Endothelial cell of hepatic sinusoid (primary cell): Measurements from ENCODE around the gene AJAP1.
"Not testable (repeated sequence)": the region's sequence is repeated elsewhere in the genome, so short reads cannot be mapped to it uniquely, and the experiment has no call there.

Experiments
- in situ Hi-C: cut with HindIII; loops from 2 replicates; pipeline ENCODE4 v1.10.0; 2017; ENCODE audit warnings: low sequenced_read_pairs

The AJAP1 gene

DNA sequence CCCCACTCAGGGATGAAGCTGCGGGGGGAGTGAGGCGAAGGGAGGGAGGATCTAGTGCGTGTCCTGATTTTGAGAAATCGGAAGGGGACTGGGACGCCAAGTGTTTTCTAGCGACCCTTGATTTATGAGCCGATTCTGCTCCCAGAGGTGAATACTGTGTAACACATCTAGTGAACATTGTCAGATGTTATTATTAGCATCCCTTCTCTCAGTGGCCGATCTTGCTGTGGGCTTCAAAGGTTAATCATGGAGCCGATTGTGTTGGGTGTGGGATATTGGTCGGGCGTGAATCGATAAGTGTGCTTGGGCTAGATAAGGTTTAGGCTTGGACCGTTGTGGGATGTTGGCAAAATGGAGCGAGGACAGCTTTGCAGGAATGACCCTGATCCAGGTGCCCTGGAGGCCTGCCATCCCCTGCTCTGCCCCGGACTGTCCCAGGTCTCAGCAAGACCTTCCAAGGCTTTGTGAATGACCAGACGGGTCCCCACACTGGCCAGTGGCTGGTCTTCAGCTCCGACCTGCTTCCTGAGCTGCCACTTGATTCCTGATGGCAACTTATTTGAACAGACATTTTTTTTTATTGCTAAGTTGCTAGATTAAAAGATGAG lies 2.2 kb downstream of the AJAP1 start:
- in situ Hi-C loops = no loop called here

DNA sequence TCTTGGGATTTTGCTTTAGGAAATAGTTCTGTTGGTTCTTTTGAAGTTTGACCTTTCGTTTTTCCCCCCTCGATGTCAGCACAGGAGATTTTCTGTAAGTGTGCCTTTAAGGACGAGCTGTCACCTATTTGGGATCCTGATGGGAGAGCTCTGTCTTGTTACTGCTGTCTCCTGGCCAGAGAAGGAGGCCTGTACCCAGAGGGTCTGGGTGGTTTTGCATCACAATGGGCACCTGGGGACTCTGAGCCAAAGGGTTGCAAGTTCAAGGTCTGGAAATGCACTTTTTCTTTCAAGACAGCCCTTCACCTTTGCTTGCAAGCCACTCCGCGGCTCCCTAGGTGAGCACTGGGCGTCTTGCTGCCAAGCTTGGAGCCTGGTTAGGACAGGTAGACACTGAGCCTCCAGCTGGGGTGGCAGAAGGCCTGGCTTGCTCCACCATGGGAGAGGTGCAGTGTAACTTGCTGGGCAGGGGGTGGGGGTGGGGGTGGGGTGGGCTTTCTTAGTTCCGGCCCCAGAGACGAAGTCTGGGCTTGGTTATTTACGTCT lies 2.9 kb downstream of the AJAP1 start:
- in situ Hi-C loops = no loop called here

DNA sequence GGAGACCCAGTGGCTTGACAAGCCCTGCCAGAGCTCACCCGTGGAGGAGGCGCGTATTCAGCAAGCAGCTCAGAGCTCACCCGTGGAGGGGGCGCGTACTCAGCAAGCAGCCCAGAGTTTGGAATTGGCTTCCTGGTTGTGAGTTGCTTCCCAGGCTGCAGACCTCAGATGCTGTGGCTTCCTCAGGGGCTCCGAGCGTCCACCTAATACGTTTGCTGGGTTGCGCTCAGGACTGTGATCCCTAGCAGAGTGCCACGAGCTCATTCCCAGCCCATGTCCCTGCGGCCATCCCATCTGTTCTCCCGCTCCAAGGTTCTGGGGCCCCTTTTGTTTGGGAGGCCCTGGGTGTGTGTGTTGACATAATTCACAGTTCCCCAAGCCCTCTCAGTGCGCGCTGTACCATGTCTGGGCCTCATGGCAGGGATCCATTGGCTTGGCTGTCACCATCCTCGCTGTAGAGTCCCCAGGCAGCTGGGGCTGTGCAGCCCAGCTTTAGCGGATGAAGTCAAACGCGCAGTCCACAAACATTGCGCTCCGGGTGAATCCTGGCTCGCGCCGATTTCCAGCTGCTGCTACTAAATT lies 3.6 kb downstream of the AJAP1 start:
- in situ Hi-C loops = no loop called here

DNA sequence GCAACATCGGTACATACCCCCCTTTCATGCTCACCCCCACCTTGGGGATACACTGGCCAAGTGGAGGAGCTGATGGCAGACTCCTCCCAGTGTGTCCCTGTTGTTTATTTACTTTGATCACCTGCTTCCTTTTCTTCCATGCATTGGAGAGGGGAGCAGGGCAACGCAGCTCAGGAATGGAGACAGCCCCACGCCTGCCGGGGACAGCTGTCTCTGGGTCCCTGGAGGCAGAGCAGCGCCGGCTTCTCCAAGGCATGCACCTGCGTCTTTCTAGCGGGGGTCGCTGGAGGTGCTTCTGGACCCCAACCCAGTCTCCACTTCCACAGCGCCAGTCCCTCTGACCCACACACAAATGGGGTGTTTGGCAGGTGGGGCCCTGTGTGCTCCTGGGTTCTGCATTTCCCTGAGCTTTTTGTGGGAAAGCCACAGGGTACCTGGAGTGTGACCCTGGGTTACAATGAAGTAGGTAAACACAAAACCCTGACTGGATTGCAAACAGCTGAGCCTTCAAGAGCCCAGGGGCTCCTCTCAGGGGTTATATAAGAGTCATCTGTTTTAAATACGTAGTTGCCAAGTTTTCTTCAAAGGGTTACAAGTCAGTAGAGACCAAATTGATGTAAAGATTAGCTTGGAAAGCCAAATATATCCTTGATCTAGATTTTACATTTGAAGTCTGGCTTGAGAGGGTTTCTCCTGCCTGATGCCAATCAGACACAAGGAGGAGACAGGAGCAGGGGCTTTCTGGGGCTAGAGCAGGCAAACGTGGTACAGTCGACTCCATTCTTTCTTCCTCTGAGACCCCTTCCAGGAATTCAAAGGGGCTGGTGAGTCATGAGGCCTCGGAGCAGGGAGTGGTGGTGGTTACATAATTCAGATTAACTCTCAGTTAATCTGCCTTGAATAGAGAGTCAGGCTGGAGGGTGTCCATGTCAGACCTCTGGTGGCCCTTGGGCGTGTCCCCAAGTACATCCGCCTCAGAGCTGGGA lies 4.5 kb downstream of the AJAP1 start:
- in situ Hi-C loops = no loop called here

DNA sequence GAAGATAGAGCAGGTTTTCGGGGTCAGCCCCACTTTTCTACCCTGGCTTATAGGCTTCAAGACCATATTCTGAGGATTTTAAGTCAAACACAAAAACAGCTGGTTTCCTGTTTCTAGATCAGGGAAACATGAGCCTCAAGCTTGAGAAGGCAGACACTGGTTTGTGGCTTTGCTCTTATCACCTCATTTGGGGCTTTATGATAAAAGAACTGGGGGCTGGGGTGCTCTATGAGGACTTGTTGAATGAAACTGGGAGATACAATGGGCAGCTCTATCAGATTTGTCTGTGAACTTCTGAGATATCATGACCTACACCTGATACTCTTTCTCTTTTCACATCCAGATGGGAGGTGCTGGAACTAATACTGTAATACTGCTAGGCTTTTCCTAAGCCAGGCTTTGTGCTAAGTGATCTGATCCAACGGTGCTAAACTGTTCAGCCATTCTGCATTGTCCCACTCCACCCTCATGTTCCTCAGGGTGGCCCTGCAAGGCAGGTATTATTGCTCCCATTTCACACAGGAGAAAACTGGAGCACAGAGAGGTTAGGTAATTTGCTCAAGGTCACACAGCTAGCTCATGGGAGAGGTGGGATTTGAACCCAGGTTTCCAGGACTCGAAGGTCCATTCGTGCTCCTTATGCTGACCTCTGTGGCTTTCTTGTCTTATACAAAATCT lies 6.6 kb downstream of the AJAP1 start:
- in situ Hi-C loops = no loop called here

DNA sequence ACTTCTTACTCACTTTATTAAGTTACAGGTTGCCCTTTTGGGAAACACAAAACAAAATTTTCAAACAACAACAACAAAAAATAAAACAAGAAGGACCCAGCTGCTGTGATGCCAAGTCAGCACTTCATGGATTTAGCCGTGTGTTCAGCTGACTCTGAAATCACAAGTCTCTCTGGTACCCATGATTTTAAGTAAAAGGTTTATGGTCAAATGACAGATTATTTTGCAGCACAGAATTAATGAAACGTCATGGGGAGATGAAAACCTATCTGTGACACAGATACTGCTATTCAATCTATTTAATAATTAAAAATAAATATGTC lies 7.1 kb downstream of the AJAP1 start:
- in situ Hi-C loops = no loop called here

DNA sequence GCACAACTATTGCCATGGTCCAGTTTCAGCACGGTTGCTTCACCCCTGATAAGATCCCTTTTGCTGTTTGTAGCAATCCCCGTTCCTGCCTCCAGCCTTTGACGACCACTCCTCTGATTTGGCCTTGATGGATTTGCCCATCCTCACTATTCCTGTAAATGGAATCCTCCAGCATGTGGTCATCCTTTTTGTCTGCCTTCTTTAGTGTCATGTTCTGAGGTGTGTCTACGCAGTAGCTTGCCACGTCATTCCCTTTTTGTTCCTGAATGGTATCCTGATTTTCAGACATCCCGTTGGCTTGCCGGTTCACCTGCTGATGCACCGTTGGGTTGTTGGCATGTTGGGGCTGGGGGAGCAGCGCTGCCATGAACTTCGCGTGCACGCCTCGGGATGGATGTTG lies 7.8 kb downstream of the AJAP1 start:
- in situ Hi-C loops = no loop called here

DNA sequence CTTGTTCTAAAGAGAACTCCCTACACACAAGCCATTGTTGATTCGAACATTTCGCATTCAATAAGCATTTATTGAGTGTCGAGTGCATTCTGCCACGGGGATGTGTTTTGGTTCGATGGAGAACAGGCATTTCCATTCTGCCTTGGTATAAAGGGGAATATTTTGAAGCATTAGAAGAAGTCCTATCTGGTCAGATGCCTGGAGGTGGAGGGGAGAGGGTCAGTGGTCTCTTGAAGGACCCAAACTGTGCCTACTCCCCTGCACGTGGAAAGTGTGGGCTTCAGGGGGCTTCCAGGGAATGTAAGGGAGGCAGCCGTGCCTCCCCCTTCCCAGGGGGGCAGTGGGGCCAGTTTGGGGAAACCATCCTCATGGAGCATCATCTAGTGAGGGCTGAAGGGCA lies 8.3 kb downstream of the AJAP1 start:
- in situ Hi-C loops = no loop called here

DNA sequence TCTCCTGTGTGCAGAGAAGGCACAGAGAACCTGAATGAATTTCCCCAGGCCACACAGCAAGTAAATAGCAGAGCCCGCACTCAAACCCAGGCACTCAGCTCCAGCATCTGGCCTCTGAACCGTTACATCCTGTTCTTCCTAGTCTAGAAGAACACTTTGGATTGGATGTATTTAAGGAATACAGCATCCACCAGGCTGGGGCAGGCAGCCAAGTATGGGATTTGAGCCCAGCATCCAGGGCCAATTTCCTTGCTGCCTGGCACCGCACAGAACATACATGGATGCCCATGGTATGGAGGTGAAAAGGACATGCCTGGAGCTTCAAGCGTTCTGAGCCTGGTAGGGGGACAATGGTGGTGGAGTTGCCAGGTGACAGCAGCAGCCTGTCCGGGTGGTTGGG lies 9.7 kb downstream of the AJAP1 start:
- in situ Hi-C loops = no loop called here

DNA sequence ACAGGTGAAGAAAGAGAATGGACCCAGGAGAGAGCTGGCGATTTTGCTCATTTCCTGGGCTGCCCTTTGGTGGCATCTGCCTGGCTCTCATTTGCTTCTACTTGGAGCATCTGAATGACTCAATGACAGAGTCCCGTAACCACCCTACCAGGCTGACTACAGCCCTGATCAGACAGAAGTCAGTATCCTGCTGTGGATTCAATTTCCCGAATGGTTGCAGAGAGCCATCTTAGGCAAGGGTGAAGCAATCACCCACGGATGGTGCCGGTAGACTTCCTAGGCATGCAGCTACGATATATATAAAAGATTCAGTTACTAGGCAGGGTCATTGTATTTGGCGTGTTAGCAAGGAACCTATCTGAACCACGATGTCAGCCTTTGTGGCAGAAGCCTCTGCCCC lies 10.2 kb downstream of the AJAP1 start:
- in situ Hi-C loops = no loop called here

DNA sequence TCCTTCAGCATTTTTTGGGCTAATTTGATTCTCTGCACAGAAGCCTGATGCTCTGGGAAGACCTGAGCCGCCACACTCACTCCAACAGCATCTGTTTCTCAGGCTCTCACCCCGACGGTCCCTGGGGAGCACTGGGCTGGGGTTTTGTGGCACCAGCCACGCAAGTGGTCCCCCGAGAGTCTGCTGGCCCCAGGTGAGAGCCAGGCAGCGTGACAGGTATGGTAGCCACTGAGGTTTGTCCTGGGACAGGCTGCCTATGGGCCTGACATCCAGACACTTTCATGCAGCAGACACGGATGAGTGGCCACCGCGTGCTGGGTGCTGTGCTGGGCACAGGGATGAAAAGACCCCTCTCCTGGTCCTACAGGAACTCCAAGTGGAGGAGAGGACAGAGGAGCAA lies 11.0 kb downstream of the AJAP1 start:
- in situ Hi-C loops = no loop called here

DNA sequence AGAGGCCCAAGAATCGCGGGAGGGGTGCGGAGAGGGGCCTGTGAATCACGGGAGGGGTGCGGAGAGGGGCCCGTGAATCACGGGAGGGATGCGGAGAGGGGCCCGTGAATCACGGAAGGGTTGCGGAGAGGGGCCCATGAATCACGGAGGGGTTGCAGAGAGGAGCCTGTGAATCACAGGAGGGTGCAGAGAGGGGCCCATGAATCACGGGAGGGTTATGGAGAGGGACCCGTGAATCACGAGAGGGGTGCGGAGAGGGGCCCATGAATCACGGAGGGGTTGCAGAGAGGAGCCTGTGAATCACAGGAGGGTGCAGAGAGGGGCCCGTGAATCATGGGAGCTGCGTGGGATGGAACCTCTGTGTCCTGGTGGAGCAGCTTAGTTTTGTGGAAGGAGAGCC lies 12.3 kb downstream of the AJAP1 start:
- in situ Hi-C loops = not testable (repeated sequence)

DNA sequence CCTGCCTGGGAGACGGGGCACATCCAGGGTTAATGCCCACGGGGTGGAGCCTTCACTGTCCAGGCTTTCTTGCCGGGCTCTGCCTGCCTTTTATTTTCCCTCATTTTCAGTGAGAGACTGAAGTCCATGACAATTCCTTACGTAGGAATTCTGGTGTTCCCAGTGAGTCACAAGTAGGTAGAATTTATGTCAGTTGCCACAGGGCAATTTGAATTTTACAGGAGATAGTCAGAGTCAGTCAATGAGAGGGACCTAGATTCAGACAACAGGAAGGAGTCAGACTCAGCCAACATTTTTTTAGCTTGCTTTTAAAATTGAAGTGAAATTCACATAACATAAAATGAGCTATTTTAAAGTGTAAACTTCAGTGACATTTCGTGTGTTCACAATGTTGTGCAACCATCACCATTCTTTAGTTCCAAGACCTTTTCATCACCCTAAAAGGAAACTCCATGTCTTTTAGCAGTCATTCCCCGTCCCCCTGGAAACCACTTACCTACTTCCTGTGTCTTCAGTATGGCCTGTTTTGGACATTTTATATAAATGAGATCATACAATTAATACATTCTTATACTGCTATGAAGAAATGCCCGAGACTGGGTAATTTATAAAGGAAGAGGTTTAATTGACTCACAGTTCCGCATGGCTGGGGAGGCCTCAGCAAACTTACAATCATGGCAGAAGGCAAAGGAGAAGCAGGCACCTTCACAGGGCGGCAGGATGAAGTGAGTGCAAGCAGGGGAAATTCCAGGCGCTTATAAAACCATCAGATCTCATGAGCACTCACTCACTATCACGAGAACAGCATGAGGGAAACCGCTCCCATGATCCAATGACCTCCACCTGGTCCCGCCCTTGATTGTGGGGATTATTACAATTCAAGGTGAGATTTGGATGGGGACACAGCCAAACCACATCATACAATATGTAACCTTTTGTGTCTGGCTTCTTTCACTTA lies 14.6 kb downstream of the AJAP1 start:
- in situ Hi-C loops = no loop called here

DNA sequence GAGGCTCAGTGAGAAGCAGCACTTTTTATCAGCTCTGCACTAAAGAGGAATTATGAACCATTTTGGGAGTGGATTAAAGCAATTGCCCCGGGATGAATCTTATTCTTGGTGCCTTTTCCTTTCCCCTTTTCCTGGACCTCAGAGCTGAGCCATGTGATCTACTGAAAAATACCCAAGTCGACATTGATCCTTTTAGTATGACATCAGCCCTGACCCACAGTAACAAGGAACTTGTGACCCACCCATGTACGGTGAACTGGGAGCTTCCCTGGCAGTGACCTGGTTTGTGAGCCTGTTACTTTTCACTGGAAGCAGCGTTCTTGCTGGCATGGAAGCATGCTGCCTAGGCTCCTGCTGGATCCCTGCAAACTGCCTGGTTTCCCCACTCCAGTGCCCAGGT lies 15.9 kb downstream of the AJAP1 start:
- in situ Hi-C loops = no loop called here

DNA sequence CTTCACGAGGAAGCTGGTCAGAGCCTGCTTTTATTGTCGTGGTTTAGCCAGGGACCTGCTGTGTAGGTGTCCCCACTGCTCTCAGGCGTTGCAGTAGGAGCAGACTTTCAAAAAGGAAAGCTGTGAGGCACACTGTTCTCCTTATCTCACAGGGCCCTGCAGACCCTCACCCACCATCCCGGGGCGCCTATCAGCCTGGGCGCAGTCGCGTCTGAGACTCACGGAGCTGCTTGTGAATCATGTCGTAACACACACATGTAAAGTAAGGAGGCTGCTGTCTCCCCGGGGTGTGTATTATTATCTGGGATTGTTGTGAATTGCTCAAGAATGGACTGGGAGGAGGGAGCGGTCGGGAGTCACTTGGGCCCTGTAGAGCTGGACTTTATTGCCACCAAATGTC lies 17.4 kb downstream of the AJAP1 start:
- in situ Hi-C loops = no loop called here

DNA sequence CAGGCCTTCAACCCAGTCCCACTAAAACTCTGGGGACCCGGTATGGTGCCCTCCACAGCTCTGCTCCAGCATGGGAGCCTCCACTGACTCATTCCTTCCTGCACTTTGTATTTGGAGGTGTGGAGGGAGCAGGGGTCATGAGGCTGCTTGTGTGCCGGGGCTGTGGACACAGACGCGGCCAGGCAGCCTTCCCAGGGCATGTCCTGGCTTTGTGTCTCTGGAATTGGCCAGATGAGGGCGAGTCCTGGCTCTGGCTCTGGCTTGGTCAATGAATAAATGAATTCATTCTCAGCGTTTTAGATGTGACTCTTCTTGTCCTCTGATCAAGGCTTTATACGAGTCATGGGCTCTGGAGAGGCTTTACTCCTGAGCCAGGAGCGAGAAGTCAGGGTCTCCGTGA lies 19.1 kb downstream of the AJAP1 start:
- in situ Hi-C loops = no loop called here

DNA sequence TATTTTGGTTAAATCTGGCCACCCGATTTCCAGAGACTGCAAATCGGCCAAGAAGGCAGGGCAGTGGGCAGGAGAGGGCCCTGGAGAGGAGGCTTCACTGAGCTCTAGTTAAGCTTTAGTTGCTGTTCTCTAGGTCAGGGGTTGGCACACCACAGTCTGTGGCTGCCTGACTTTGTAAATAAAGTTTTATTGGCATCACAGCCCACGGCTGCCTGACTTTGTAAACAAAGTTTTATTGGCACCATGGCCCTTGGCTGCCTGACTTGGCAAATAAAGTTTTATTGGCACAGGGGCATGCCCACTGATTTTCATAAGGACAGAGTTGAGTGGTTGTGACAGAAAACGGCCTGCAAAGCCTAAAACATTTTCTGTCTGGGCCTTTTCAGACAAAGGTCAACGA lies 19.7 kb downstream of the AJAP1 start:
- in situ Hi-C loops = no loop called here

DNA sequence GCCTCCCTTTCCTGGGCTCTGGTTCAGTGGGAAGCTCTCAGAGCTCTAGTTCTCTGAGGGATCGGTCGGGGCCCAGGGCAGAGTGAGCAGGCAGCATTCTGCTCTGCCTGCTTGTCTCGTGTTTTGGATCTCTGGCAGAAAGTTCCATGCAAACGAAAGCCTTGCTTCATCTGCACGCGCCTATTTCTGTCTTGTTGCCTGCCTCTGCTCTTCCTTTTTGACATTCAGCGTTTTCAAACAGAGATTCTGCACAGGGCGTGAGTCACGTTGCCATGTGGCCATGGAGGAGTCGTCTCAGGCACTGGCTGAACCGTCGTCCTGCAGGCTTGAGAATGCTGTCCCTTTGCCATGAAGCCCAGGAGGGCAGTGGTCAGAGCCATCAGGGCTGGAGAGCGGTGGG lies 20.3 kb downstream of the AJAP1 start:
- in situ Hi-C loops = no loop called here

DNA sequence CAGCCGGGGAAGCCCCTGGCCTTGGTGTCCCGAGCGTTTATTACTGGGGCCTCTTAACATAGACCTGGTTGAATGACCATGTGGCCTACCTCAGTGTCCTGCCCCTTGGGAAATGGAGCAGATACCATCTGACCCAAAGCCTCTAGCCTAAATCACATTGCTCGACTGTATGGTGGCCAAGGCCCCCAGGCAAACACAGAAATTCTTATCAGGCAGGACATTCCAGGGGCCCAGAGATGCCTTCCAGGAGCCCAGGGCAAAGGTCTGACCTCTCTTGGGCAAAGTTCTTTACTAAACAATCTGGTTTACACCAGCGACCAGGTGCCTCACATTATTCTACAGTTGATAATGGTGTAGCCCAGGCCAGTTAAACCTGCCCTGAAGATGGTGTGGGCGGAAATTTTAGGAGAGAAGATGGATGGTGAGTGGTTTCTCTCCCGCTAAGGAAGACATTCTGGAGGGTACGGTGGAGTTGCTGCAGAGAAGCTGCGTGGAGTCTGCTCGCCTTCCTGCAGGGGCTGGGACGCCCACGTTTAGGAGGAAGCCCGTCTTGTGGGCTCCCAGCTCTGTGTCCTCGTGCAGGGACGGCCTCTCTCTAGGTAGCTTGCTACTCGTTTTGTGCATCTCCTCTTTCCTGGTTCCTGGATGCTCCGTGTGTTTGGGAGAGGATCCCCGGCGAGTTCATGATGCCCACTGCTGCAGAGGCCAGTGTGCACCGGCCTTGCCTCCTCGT lies 21.2 kb downstream of the AJAP1 start:
- in situ Hi-C loops = no loop called here

DNA sequence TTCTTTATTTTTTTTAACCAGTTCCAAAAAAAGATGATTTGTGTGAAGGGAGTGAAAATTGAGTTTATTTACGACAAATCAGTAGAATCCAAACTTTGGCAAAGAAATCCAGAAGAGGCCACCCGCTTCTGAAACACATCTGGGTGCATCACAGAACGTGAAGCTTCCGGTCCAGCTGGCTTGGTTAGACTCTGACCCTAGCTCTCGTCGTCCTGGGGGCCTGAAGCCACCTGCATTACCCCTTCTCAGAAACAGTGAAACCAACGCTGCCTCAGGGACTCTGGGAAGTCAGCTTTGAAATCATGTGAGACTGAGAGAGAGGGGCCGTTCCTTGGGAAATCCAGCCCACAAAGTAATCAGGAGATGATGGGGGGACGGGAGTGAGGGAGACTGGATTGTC lies 21.8 kb downstream of the AJAP1 start:
- in situ Hi-C loops = no loop called here
